Gastrocnemius medialis (tissue), 4 donors: ENCODE data around the gene ANXA10. TPM values are rescaled to one million over a fixed set of nuclear protein-coding genes. Genes with fewer than 3 reads are reported as not detected.

Source experiments
- ATAC-seq, 2 donors: fragments of 150-250 bp; one replicate each; pipeline ENCODE4 v1.9.1; 2016
- DNase-seq, 2 donors: peaks; one replicate each; pipeline ENCODE4 v3.0.0-alpha.2; 2019
- H3K27ac ChIP-seq, 4 donors: fragments of 200-600 bp; sonication (generic); 1 replicate in 1 of 4; 2 replicates in 3 of 4; pipeline ENCODE4 v1.5.1; 2016 to 2018; ENCODE audit warnings: mild to moderate bottlenecking in 2 of 4, moderate library complexity in 1 of 4
- H3K27me3 ChIP-seq, 3 donors: fragments of 200-600 bp; sonication (generic) in 2 of 3; 1 replicate in 1 of 3; 2 replicates in 2 of 3; pipeline versions ENCODE4 v1.5.1 to v1.6.0; 2016 to 2019; ENCODE audit warnings: mild to moderate bottlenecking in 1 of 3, moderate library complexity in 1 of 3
- H3K36me3 ChIP-seq, 2 donors: fragments of 200-600 bp; sonication (generic) in 1 of 2; one replicate each; pipeline ENCODE4 v1.5.1; 2017 to 2018
- H3K4me1 ChIP-seq, 2 donors: fragments of 200-600 bp; sonication (generic) in 1 of 2; one replicate each; pipeline ENCODE4 v1.5.1; 2016 to 2017; ENCODE audit warnings: mild to moderate bottlenecking in 2 of 2
- H3K4me3 ChIP-seq, 4 donors: fragments of 200-600 bp; sonication (generic) in 3 of 4; 1 replicate in 1 of 4; 2 replicates in 3 of 4; pipeline ENCODE4 v1.5.1; 2016 to 2019; ENCODE audit warnings: mild to moderate bottlenecking in 2 of 4
- H3K9me3 ChIP-seq, 3 donors: fragments of 200-600 bp; sonication (generic) in 2 of 3; 1 replicate in 1 of 3; 2 replicates in 2 of 3; pipeline ENCODE4 v1.5.1; 2016 to 2019
- CTCF ChIP-seq, 5 experiments: fragments of 450-650 bp in 3 of 5; fragments of 200-600 bp in 2 of 5; sonication (generic) in 2 of 5; IDR thresholded peaks in 4 of 5; conservative IDR thresholded peaks in 1 of 5; 1 replicate in 4 of 5; 2 replicates in 1 of 5; pipeline ENCODE4 v1.5.1; 2016 to 2019; ENCODE audit warnings: antibody characterized with exemption in 5 of 5, mild to moderate bottlenecking in 3 of 5, moderate library complexity in 3 of 5
- POLR2A ChIP-seq, 2 donors: fragments of 450-650 bp; IDR thresholded peaks; one replicate each; pipeline ENCODE4 v1.6.1; 2017; ENCODE audit warnings: antibody characterized with exemption in 2 of 2, mild to moderate bottlenecking in 2 of 2, moderate library complexity in 2 of 2
- in situ Hi-C, 4 donors: fragments of 200-750 bp; cut with MboI; loops; one replicate each; pipeline versions ENCODE4 v1.15.0 to v1.8.0; 2017; ENCODE audit warnings: low sequenced_read_pairs in 4 of 4
- intact Hi-C: fragments of 100-400 bp; cut with DNase I; formaldehyde crosslinking; loops from one replicate; pipeline ENCODE4 v1.15.1; 2023; ENCODE audit warnings: low total_unique reads
- total RNA-seq, 4 donors: library from RNA; depleted of rRNA; stranded (reverse); fragments of >200 nt; gene quantifications; one replicate each; pipeline versions ENCODE4 v1.1.0 to v1.2.3, GENCODE V29; 2016

Gene ANXA10
- total RNA-seq, 4 donors from 2014 or later = not detected

DNA sequence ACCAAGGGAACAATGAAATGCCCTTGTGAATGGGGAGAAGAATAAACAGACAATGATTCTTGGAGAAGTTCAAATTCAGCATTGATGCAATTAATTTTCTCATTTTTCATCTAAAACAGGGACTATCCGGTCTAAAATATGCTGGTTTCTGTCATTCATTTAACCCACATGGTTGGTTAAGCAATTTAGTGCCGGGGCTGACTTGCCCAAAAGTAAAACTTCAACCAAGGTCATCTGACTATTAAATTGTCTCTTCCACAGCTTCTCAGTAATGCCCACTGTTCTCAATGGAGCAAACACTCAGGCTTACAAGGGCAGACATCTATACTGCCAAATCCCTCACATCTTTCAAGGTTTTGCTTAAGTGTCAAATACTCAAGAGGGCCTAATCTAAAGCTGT lies 51.3 kb downstream of the ANXA10 start:
- no peak overlapping the region for H3K4me3 ChIP-seq
- in situ Hi-C loops (loop anchor here in 1 of 4 donors (25.0 kb wide), 1 partner anchor 1131 kb away; no protein-coding TSS in a partner anchor), intact Hi-C loops (no loop called here)
- no peaks in the 10 kb centered on the region for H3K36me3 ChIP-seq
- DNase-seq (no peak), ATAC-seq (no peak)
- no peak overlapping the region for H3K27ac ChIP-seq
- TF ChIP-seq CTCF (IDR thresholded peaks at IDR 0.05 in 4 of 5, conservative IDR thresholded peaks at IDR 0.05 in 1 of 5) = no peak
- no peak for TF ChIP-seq POLR2A (IDR thresholded peaks at IDR 0.05)
- H3K4me1 ChIP-seq = no peaks in the 10 kb centered on the region
- H3K9me3 ChIP-seq = no peaks in the 10 kb centered on the region
- no peaks in the 10 kb centered on the region for H3K27me3 ChIP-seq

GRCh38 chr4:168150420-168151050 lies 58.2 kb downstream of the ANXA10 start:
- Histone ChIP-seq H3K36me3 (no peaks in the 10 kb centered on the region), H3K9me3 (no peaks in the 10 kb centered on the region), H3K4me1 (no peaks in the 10 kb centered on the region), H3K27me3 (no peaks in the 10 kb centered on the region), H3K4me3 (no peak overlapping the region), H3K27ac (no peak overlapping the region)
- in situ Hi-C loops = loop anchor here in 2 of 4 donors (10.0 to 25.0 kb wide), 2 partner anchors 1126 to 1138 kb away; no protein-coding TSS in a partner anchor
- no peak for DNase-seq
- ATAC-seq = no peak
- intact Hi-C loops = loop anchor here (5.0 kb wide), 1 partner anchor 1128 kb away; no protein-coding TSS in a partner anchor
- TF ChIP-seq POLR2A (IDR thresholded peaks at IDR 0.05) (no peak), CTCF (IDR thresholded peaks at IDR 0.05 in 4 of 5, conservative IDR thresholded peaks at IDR 0.05 in 1 of 5) (no peak)

DNA sequence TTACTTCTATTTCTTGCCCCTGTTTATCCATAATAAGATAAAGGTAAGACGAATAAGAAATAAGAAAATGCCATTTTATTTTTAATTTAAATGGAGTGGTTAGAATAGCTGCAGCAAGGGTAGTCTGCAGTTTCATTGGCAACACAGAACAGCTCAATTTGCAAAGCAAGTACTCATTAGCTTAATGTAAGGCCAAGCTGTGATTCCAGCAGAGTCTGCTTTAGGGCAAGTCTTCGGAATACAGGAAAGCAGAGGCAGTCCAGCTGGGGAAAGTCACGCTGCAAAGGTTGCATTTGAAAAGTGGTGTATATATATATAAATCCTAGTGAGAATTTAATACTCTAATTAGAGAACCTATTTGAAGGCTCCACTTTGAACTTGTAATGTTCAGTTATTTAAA lies 59.0 kb downstream of the ANXA10 start:
- TF ChIP-seq POLR2A (IDR thresholded peaks at IDR 0.05) = no peak
- TF ChIP-seq CTCF (IDR thresholded peaks at IDR 0.05 in 4 of 5, conservative IDR thresholded peaks at IDR 0.05 in 1 of 5) = no peak
- Histone ChIP-seq H3K27ac (no peak overlapping the region), H3K9me3 (no peaks in the 10 kb centered on the region), H3K27me3 (no peaks in the 10 kb centered on the region), H3K4me1 (no peaks in the 10 kb centered on the region), H3K4me3 (no peak overlapping the region), H3K36me3 (no peaks in the 10 kb centered on the region)
- in situ Hi-C loops (loop anchor here in 2 of 4 donors (10.0 to 25.0 kb wide), 2 partner anchors 1127 to 1139 kb away; no protein-coding TSS in a partner anchor), intact Hi-C loops (loop anchor here (5.0 kb wide), 1 partner anchor 1129 kb away; no protein-coding TSS in a partner anchor)
- DNase-seq = no peak
- ATAC-seq = no peak

- Histone ChIP-seq H3K9me3 (no peaks in the 10 kb centered on the region), H3K36me3 (no peaks in the 10 kb centered on the region), H3K27me3 (no peaks in the 10 kb centered on the region), H3K27ac (no peak overlapping the region), H3K4me3 (peak overlapping the region in 1 of 4 donors; percentile 16), H3K4me1 (no peaks in the 10 kb centered on the region)
- DNase-seq (no peak), ATAC-seq (no peak)
- in situ Hi-C loops (loop anchor here in 2 of 4 donors (10.0 to 25.0 kb wide), 2 partner anchors 1128 to 1141 kb away; no protein-coding TSS in a partner anchor), intact Hi-C loops (loop anchor here (5.0 kb wide), 1 partner anchor 1131 kb away; no protein-coding TSS in a partner anchor)
- TF ChIP-seq CTCF (IDR thresholded peaks at IDR 0.05 in 4 of 5, conservative IDR thresholded peaks at IDR 0.05 in 1 of 5) (no peak), POLR2A (IDR thresholded peaks at IDR 0.05) (no peak)
Measured at GRCh38 chr4:168152837-168153500, 60.6 kb downstream of the ANXA10 start.
